Cardiac septum (tissue), 1 donor: ENCODE data around the gene RAB33A. TPM values are rescaled to one million over a fixed set of nuclear protein-coding genes. Genes with fewer than 3 reads are reported as not detected.
"Not testable (repeated sequence)": the region's sequence is repeated elsewhere in the genome, so short reads cannot be mapped to it uniquely, and the experiment has no call there.

Experiments
- DNase-seq: peaks from one replicate; pipeline ENCODE4 v3.0.0-alpha.2; 2020; ENCODE audit warnings: low spot score
- intact Hi-C: fragments of 100-400 bp; cut with DNase I; formaldehyde crosslinking; loops from one replicate; pipeline ENCODE4 v1.14.0; 2022
- total RNA-seq: library from RNA; stranded (reverse); fragmentation: NEBNext Ultra II Directional; extraction: Animal tissue kit (Norgen Biotek cat#: 25700); gene quantifications from one replicate; pipeline ENCODE4 v1.2.1, GENCODE V29; 2021
- donor health status: DM: no; HTN: no; CAD: no.

RAB33A gene
- total RNA-seq, 1 donor from 2014 or later = 1.2 TPM

DNA sequence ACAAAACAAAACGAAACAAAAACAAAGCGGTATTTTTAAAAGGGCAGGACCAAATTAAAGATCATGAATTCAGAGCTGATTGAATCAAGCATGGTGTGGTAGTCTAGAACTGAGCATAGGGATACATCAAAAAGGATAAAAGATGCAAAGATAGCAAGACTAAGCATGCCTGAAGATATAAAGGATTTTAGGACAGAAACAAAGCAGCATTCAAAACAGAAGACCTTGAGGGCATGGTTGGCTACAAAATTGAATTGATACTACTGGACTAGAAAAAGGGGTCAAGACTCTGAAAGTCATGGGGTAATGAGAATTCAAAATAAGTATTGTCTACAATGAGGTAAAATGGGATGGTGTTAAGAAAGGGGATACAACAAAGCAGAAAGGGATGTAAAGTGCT, 41.6 kb downstream of the RAB33A start:
- intact Hi-C loops = no loop called here
- DNase-seq = no peak

DNA sequence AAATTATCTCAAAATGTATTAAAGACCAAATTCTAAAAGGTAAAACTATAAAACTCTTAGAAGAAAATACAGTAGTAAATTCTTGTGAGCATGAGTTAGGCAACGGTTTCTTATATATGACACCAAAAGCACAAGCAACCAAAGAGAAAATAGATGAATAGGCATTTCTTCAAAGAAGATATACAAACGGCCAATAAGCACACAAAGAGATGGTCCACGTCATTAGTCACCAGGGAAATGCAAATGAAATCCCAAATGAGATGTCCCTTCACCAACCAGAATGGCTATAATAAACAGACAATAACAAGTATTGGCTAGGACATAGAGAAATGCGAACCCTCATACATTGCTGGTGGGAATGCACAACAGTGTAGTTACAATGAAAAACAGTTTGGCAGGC, 44.6 kb downstream of the RAB33A start:
- no peak for DNase-seq
- intact Hi-C loops = no loop called here

DNA sequence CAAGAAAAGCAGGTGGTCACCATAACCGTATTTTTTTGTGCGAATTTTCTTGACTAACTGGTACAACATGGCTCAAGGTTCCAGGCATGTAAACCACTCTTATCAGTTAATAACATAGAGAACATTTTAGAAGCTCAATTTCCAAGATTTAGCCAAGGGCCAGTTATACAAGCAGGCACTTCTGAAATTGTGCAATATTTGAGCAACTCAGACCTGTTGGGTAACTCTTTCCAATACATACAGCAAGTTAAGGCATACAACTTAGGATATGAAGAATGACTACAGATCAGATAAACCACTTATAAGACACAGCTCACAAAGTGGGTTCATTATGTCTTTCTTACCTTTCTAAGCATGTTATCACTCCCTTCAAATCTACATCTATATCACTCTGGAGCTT, 53.0 kb downstream of the RAB33A start:
- DNase-seq = no peak
- intact Hi-C loops = no loop called here

DNA sequence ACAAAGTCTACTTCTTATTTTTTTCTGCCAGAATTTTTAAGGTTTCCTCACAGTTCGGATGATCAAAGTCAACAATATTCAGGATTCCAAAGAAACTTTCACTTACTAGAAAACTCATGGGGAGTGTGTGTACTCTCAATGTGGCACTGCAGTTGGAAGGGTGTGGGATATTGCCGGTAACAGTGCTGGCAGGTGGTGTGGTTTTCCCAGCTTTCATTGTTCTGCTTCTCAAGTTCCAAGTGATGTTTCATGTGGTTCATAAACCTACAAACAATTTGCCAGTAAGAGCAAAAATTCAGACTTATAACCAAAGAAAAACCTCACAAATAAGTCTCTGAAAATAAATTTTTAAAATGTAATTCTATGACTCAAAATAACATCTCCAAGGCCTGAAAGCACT, 57.1 kb downstream of the RAB33A start:
- no peak for DNase-seq
- intact Hi-C loops = no loop called here

DNA sequence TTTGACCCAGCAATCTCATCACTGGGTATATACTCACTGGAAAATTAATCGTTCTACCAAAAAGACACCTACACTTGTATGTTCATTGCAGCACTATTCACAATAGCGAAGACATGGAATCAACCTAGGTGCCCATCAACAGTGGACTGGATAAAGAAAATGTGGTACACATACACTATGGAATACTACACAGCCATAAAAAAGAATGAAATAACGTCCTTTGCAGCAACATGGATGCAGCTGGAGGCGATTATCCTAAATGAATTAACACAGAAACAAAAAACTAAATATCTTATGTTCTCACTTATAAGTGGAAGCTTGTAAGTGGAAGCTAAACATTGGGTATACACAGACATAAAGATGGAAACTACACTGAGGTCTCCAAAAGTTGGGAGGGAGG, 59.4 kb downstream of the RAB33A start:
- DNase-seq, intact Hi-C loops: not testable (repeated sequence)

Other genes starting within 250 kb of the RAB33A start
- 9.8 TPM for gene BCORL1, start 189.3 kb upstream of the RAB33A start, total RNA-seq
- gene ELF4, start 61.5 kb upstream of the RAB33A start, total RNA-seq = 3.7 TPM
- 97.3 TPM for gene AIFM1, start 6.1 kb upstream of the RAB33A start, total RNA-seq
- gene ZNF280C, start 96.9 kb downstream of the RAB33A start, total RNA-seq = 2.3 TPM
- 6.0 TPM for gene SLC25A14, start 168.0 kb downstream of the RAB33A start, total RNA-seq
- not detected for gene GPR119, start 213.7 kb downstream of the RAB33A start, total RNA-seq
- 13.3 TPM for gene RBMX2, start 230.0 kb downstream of the RAB33A start, total RNA-seq